Measurements from ENCODE around the gene HRH3.

HRH3 gene

DNA sequence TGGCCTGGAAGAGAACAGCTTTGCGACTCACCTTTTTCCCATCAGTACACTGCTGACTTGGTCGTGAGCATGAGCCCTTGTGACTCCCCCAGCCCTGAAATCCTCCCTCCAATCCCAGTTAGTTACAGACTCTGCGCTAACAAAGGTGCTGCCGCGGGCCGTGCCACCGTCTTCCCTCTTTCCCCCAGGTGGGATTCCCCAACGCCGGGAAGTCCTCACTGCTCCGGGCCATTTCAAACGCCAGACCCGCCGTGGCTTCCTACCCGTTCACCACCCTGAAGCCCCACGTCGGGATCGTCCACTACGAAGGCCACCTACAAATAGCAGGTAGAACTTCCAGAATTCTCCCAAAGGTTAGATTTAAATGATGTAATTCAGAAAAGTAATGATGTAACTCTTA, 21.1 kb downstream of the HRH3 start:
- Histone ChIP-seq H3K4me3 (ENCODE audit: severe bottlenecking) (no peak overlapping the region), H3K4me1 (ENCODE audit: insufficient read depth, poor library complexity, severe bottlenecking) (peaks cover 18% of the 10 kb centered on the region), H3K9me3 (ENCODE audit: severe bottlenecking) (no peaks in the 10 kb centered on the region), H3K27me3 (ENCODE audit: insufficient read depth, poor library complexity, severe bottlenecking) (no peaks in the 10 kb centered on the region), H3K27ac (ENCODE audit: poor library complexity, severe bottlenecking) (no peak overlapping the region), H3K36me3 (ENCODE audit: low read depth) (peaks cover 87% of the 10 kb centered on the region)
- DNase-seq (ENCODE audit: low spot score), result peak; percentile 86
- TF ChIP-seq, protein P1, sequence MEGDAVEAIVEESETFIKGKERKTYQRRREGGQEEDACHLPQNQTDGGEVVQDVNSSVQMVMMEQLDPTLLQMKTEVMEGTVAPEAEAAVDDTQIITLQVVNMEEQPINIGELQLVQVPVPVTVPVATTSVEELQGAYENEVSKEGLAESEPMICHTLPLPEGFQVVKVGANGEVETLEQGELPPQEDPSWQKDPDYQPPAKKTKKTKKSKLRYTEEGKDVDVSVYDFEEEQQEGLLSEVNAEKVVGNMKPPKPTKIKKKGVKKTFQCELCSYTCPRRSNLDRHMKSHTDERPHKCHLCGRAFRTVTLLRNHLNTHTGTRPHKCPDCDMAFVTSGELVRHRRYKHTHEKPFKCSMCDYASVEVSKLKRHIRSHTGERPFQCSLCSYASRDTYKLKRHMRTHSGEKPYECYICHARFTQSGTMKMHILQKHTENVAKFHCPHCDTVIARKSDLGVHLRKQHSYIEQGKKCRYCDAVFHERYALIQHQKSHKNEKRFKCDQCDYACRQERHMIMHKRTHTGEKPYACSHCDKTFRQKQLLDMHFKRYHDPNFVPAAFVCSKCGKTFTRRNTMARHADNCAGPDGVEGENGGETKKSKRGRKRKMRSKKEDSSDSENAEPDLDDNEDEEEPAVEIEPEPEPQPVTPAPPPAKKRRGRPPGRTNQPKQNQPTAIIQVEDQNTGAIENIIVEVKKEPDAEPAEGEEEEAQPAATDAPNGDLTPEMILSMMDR (IDR thresholded peaks at IDR 0.05; ENCODE audit: poor library complexity, severe bottlenecking), result no peak
- ATAC-seq (ENCODE audit: low read depth), result no peak

DNA sequence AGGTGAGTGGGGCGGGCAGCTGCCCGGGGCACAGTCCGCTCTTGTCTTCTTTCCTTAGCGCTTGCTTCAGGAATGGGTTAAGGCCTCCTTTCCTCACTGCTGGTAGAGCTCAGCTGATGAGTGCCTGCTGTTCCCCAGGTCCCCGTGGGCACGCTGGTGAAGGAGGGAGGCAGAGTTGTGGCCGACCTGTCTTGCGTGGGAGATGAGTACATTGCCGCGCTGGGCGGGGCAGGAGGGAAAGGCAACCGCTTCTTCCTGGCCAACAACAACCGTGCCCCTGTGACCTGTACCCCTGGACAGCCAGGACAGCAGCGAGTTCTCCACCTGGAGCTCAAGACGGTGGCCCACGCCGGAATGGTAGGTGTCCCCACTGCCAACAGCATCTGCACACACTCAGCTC, 21.6 kb downstream of the HRH3 start:
- TF ChIP-seq, protein P1 (IDR thresholded peaks at IDR 0.05; ENCODE audit: poor library complexity, severe bottlenecking), result no peak
- H3K9me3 ChIP-seq (ENCODE audit: severe bottlenecking), result no peaks in the 10 kb centered on the region
- H3K27ac ChIP-seq (ENCODE audit: poor library complexity, severe bottlenecking), result no peak overlapping the region
- no peak overlapping the region for H3K4me3 ChIP-seq (ENCODE audit: severe bottlenecking)
- ATAC-seq (ENCODE audit: low read depth) (no peak), DNase-seq (ENCODE audit: low spot score) (peak; percentile 82)
- H3K27me3 ChIP-seq (ENCODE audit: insufficient read depth, poor library complexity, severe bottlenecking), result no peaks in the 10 kb centered on the region
- H3K36me3 ChIP-seq (ENCODE audit: low read depth), result peaks cover 91% of the 10 kb centered on the region
- peaks cover 15% of the 10 kb centered on the region for H3K4me1 ChIP-seq (ENCODE audit: insufficient read depth, poor library complexity, severe bottlenecking)

DNA sequence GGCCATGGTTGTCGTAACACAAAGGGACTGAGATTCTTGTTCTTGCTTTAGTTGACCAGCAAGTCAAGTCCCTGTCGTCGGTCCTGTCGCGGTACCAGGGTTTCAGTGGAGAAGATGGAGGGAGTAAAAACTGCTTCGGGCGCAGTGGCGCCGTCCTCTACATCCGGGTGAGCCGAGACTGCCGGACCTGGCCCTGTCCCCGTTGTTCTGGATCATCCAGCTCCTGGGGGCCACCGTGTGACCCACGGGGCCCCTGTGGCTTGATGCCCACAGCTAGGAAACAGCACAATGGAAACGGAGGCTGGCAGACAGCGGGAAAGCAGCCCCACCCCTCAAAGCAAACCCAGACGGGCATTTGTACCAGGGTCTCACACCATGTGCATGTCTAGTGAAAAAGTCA, 22.3 kb downstream of the HRH3 start:
- Histone ChIP-seq H3K4me3 (ENCODE audit: severe bottlenecking) (no peak overlapping the region), H3K27ac (ENCODE audit: poor library complexity, severe bottlenecking) (no peak overlapping the region), H3K4me1 (ENCODE audit: insufficient read depth, poor library complexity, severe bottlenecking) (peaks cover 8% of the 10 kb centered on the region), H3K9me3 (ENCODE audit: severe bottlenecking) (no peaks in the 10 kb centered on the region), H3K36me3 (ENCODE audit: low read depth) (peaks cover 93% of the 10 kb centered on the region), H3K27me3 (ENCODE audit: insufficient read depth, poor library complexity, severe bottlenecking) (no peaks in the 10 kb centered on the region)
- ATAC-seq (ENCODE audit: low read depth), result no peak
- DNase-seq (ENCODE audit: low spot score), result peak; percentile 83
- TF ChIP-seq, protein P1 (IDR thresholded peaks at IDR 0.05; ENCODE audit: poor library complexity, severe bottlenecking), result no peak

DNA sequence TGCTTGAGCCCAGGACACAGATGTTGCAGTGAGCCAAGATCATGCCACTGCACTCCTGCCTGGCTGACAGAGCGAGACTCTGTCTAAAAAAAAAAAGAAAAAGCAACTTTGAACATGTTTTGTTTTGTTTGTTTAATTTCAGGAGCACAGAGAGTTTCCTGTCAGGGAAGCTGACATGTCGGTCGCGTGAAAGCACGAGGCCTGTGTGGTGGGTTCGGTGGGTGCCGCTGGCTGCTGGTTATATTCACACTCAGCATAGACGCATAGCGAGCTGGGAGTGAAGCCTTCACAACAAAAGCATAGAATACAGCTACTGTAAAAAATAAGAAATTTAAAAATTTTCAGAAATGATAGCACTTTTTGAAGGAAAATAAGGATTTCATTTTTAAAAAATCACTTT, 22.8 kb downstream of the HRH3 start:
- Histone ChIP-seq H3K9me3 (ENCODE audit: severe bottlenecking) (no peaks in the 10 kb centered on the region), H3K27me3 (ENCODE audit: insufficient read depth, poor library complexity, severe bottlenecking) (no peaks in the 10 kb centered on the region), H3K27ac (ENCODE audit: poor library complexity, severe bottlenecking) (no peak overlapping the region), H3K4me1 (ENCODE audit: insufficient read depth, poor library complexity, severe bottlenecking) (peaks cover 5% of the 10 kb centered on the region), H3K4me3 (ENCODE audit: severe bottlenecking) (no peak overlapping the region), H3K36me3 (ENCODE audit: low read depth) (peaks cover 93% of the 10 kb centered on the region)
- TF ChIP-seq, protein P1 (IDR thresholded peaks at IDR 0.05; ENCODE audit: poor library complexity, severe bottlenecking), result no peak
- DNase-seq (ENCODE audit: low spot score), result peak; percentile 66
- ATAC-seq (ENCODE audit: low read depth), result no peak

DNA sequence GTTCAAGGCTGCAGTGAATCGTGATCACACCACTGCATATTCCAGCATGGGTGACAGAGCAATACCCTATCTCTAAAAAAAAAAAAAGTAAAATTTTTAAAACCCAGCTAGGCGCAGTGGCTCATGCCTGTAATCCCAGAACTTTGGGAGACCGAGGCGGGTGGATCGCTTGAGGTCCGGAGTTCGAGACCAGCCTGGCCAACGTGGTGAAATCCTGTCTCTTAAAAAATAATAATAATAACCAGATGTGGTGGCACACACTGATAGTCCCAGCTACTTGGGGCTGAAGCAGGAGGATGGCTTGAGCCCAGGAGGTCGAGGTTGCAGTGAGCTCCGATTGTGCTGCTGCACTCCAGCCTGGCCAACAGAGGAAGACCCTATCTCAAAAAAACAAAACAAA, 23.8 kb downstream of the HRH3 start:
- Histone ChIP-seq H3K36me3 (ENCODE audit: low read depth) (peaks cover 82% of the 10 kb centered on the region), H3K4me1 (ENCODE audit: insufficient read depth, poor library complexity, severe bottlenecking) (no peaks in the 10 kb centered on the region), H3K27me3 (ENCODE audit: insufficient read depth, poor library complexity, severe bottlenecking) (no peaks in the 10 kb centered on the region), H3K27ac (ENCODE audit: poor library complexity, severe bottlenecking) (no peak overlapping the region), H3K4me3 (ENCODE audit: severe bottlenecking) (no peak overlapping the region), H3K9me3 (ENCODE audit: severe bottlenecking) (no peaks in the 10 kb centered on the region)
- DNase-seq (ENCODE audit: low spot score) (peak; percentile 44), ATAC-seq (ENCODE audit: low read depth) (no peak)
- TF ChIP-seq, protein P1 (IDR thresholded peaks at IDR 0.05; ENCODE audit: poor library complexity, severe bottlenecking), result no peak
